GM12878 (cell line): ENCODE results near the gene PRKCD. TPM values are rescaled to one million over a fixed set of nuclear protein-coding genes. Genes with fewer than 3 reads are reported as not detected.

Source experiments
- ASH2L ChIP-seq: fragments of 300-600, 200-600 bp; sonication (generic); IDR thresholded peaks from 2 replicates; pipeline ENCODE4 v1.6.1; 2017; ENCODE audit warnings: low read depth, mild to moderate bottlenecking, borderline replicate concordance
- CEBPB ChIP-seq, 2 experiments: fragments of 150-350 bp in 1 of 2; IDR thresholded peaks; 2 replicates each; pipeline ENCODE4 v1.6.1; 2012 to 2014; ENCODE audit warnings: low read depth in 2 of 2, low read length in 2 of 2, borderline replicate concordance in 1 of 2, inconsistent platforms in 1 of 2
- CHD2 ChIP-seq: IDR thresholded peaks from 2 replicates; pipeline ENCODE4 v1.6.1; 2011; ENCODE audit warnings: low read depth, low read length, improper control_type of control experiment, borderline replicate concordance
- E2F8 ChIP-seq: fragments of 450-650 bp; IDR thresholded peaks from 2 replicates; pipeline ENCODE4 v1.6.1; 2018; ENCODE audit warnings: mild to moderate bottlenecking, low read depth, moderate library complexity; ENCODE audit not compliant: partially characterized antibody
- EGR1 ChIP-seq, 2 experiments: IDR thresholded peaks; 1 replicate in 1 of 2; 2 replicates in 1 of 2; pipeline ENCODE4 v1.6.1; 2011 to 2012; ENCODE audit warnings: low read depth in 2 of 2, low read length in 2 of 2, borderline replicate concordance in 1 of 2, mild to moderate bottlenecking in 1 of 2, moderate library complexity in 1 of 2
- GABPA ChIP-seq: IDR thresholded peaks from 2 replicates; pipeline ENCODE4 v1.6.1; 2014; ENCODE audit warnings: antibody characterized with exemption, low read depth, mild to moderate bottlenecking, inconsistent platforms
- HDGF ChIP-seq: fragments of 450-650 bp; IDR thresholded peaks from 2 replicates; pipeline ENCODE4 v1.6.1; 2016; ENCODE audit warnings: antibody characterized with exemption
- IKZF1 ChIP-seq: fragments of 450-650 bp; conservative IDR thresholded peaks from 2 replicates; pipeline ENCODE4 v1.6.1; 2017; ENCODE audit warnings: antibody characterized with exemption, mild to moderate bottlenecking
- IRF4 ChIP-seq: IDR thresholded peaks from 2 replicates; pipeline ENCODE4 v1.6.1; 2011; ENCODE audit warnings: low read depth, low read length
- KAT2A ChIP-seq: conservative IDR thresholded peaks from 2 replicates; pipeline ENCODE4 v1.6.1; 2011; ENCODE audit warnings: low read depth, low read length; ENCODE audit not compliant: control insufficient read depth
- MEF2A ChIP-seq: IDR thresholded peaks from 2 replicates; pipeline ENCODE4 v1.6.1; 2011; ENCODE audit warnings: low read depth, mild to moderate bottlenecking, low read length, moderate library complexity; ENCODE audit not compliant: insufficient read depth
- MXI1 ChIP-seq: fragments of 150-350 bp; IDR thresholded peaks from 2 replicates; pipeline ENCODE4 v1.6.1; 2011; ENCODE audit warnings: low read depth, mild to moderate bottlenecking, inconsistent platforms, low read length, improper control_type of control experiment
- NR2C2 ChIP-seq: IDR thresholded peaks from 2 replicates; pipeline ENCODE4 v1.6.1; 2011; ENCODE audit warnings: borderline replicate concordance, low read depth; ENCODE audit not compliant: control insufficient read depth, insufficient read length
- NRF1 ChIP-seq: conservative IDR thresholded peaks from 2 replicates; pipeline ENCODE4 v1.6.1; 2011; ENCODE audit warnings: mild to moderate bottlenecking, low read depth, low read length, improper control_type of control experiment
- POLR2AphosphoS2 ChIP-seq: IDR thresholded peaks from 2 replicates; pipeline ENCODE4 v1.6.1; 2011; ENCODE audit warnings: low read depth, mild to moderate bottlenecking, low read length, improper control_type of control experiment, moderate library complexity
- POLR2AphosphoS5 ChIP-seq: IDR thresholded peaks from 2 replicates; pipeline ENCODE4 v1.6.1; 2011; ENCODE audit warnings: mild to moderate bottlenecking, low read length, inconsistent platforms
- POU2F2 ChIP-seq: IDR thresholded peaks from 3 replicates; pipeline ENCODE4 v1.6.1; 2011; ENCODE audit warnings: low read depth, mild to moderate bottlenecking, low read length, borderline replicate concordance
- RUNX3 ChIP-seq: IDR thresholded peaks from 2 replicates; pipeline ENCODE4 v1.6.1; 2012; ENCODE audit warnings: low read length, inconsistent platforms
- SIX5 ChIP-seq: IDR thresholded peaks from 2 replicates; pipeline ENCODE4 v1.6.1; 2011; ENCODE audit warnings: mild to moderate bottlenecking, low read depth, low read length, moderate library complexity; ENCODE audit not compliant: severe bottlenecking
- SMARCA5 ChIP-seq: fragments of 450-650 bp; IDR thresholded peaks from 2 replicates; pipeline ENCODE4 v1.6.1; 2017; ENCODE audit warnings: mild to moderate bottlenecking
- ZNF24 ChIP-seq: fragments of 450-650 bp; IDR thresholded peaks from 2 replicates; pipeline ENCODE4 v1.6.1; 2017; ENCODE audit warnings: antibody characterized with exemption, mild to moderate bottlenecking
- polyA plus RNA-seq, 11 experiments: library from polyadenylated mRNA; depleted of rRNA in 4 of 11; unstranded in 6 of 11; stranded (reverse) in 5 of 11; fragments of >200 nt; fragmentation: Nextera tagmentation in 4 of 11; fragmentation: Illumina TruSeq in 1 of 11; extraction: Ambion mirVana in 4 of 11; extraction: Trizol in 1 of 11; gene quantifications; 1 replicate in 1 of 11; 2 replicates in 10 of 11; pipeline versions ENCODE4 v1.2.1 to v1.2.3, GENCODE V29; 2011 to 2016; ENCODE audit warnings: inconsistent platforms in 2 of 11, missing spikeins in 2 of 11, low read depth in 1 of 11
- total RNA-seq, 4 experiments: library from RNA; depleted of rRNA in 3 of 4; stranded (reverse); fragments of >200 nt in 3 of 4; fragmentation: Illumina TruSeq in 1 of 4; extraction: Trizol in 1 of 4; gene quantifications; 2 replicates each; pipeline versions ENCODE4 v1.2.1 to v1.2.3, GENCODE V29; 2013 to 2021
- TF ChIP-seq, protein P1 (sequence below): fragments of 450-650 bp; IDR thresholded peaks from 2 replicates; pipeline ENCODE4 v1.6.1; 2017; ENCODE audit warnings: mild to moderate bottlenecking
- TF ChIP-seq, protein P2 (sequence below): IDR thresholded peaks from 2 replicates; pipeline ENCODE4 v1.6.1; 2011; ENCODE audit warnings: low read depth, mild to moderate bottlenecking, low read length, moderate library complexity, borderline replicate concordance; ENCODE audit errors: extremely low read depth
- TF ChIP-seq, protein P3 (sequence below): IDR thresholded peaks from 2 replicates; pipeline ENCODE4 v1.6.1; 2011; ENCODE audit warnings: low read depth, low read length, improper control_type of control experiment, borderline replicate concordance

Gene PRKCD
- total and polyA plus RNA-seq, 10 of the 15 experiments (the other 5 are each of a cell fraction or from before 2014, with no cell fraction given) = 10.0 to 114 (median 42.4) TPM

- TF ChIP-seq CEBPB (IDR thresholded peaks at IDR 0.05; ENCODE audit: borderline replicate concordance in 1 of 2, low read depth in 2 of 2, low read length in 2 of 2) = no peak
- no peak for TF ChIP-seq KAT2A
- TF ChIP-seq, protein P1, sequence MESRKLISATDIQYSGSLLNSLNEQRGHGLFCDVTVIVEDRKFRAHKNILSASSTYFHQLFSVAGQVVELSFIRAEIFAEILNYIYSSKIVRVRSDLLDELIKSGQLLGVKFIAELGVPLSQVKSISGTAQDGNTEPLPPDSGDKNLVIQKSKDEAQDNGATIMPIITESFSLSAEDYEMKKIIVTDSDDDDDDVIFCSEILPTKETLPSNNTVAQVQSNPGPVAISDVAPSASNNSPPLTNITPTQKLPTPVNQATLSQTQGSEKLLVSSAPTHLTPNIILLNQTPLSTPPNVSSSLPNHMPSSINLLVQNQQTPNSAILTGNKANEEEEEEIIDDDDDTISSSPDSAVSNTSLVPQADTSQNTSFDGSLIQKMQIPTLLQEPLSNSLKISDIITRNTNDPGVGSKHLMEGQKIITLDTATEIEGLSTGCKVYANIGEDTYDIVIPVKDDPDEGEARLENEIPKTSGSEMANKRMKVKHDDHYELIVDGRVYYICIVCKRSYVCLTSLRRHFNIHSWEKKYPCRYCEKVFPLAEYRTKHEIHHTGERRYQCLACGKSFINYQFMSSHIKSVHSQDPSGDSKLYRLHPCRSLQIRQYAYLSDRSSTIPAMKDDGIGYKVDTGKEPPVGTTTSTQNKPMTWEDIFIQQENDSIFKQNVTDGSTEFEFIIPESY = no peak
- TF ChIP-seq EGR1 (IDR thresholded peaks at IDR 0.05; ENCODE audit: borderline replicate concordance in 1 of 2, low read depth in 2 of 2, low read length in 2 of 2) = no peak
- 0 out of 2 replicates have a peak, but pooled peaks have one; percentile 43 for TF ChIP-seq HDGF
- TF ChIP-seq, protein P2, sequence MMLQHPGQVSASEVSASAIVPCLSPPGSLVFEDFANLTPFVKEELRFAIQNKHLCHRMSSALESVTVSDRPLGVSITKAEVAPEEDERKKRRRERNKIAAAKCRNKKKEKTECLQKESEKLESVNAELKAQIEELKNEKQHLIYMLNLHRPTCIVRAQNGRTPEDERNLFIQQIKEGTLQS = no peak
- no peak for TF ChIP-seq POU2F2
- TF ChIP-seq MXI1 = no peak
- peak; percentile 36; the same call in 1 of the 2 replicates for TF ChIP-seq IKZF1
- no peak for TF ChIP-seq NR2C2
- no peak for TF ChIP-seq NRF1
- TF ChIP-seq GABPA = no peak
- TF ChIP-seq ASH2L = no peak
- no peak for TF ChIP-seq MEF2A
- TF ChIP-seq E2F8 = no peak
- no peak for TF ChIP-seq POLR2AphosphoS2
- peak; percentile 59 for TF ChIP-seq SMARCA5
- TF ChIP-seq ZNF24 = peak; percentile 11; the same call in 1 of the 2 replicates
- no peak for TF ChIP-seq CHD2
- TF ChIP-seq SIX5 = no peak
- no peak for TF ChIP-seq POLR2AphosphoS5
- no peak for TF ChIP-seq RUNX3
- 0 out of 2 replicates have a peak, but pooled peaks have one; percentile 21 for TF ChIP-seq IRF4
- TF ChIP-seq, protein P3, sequence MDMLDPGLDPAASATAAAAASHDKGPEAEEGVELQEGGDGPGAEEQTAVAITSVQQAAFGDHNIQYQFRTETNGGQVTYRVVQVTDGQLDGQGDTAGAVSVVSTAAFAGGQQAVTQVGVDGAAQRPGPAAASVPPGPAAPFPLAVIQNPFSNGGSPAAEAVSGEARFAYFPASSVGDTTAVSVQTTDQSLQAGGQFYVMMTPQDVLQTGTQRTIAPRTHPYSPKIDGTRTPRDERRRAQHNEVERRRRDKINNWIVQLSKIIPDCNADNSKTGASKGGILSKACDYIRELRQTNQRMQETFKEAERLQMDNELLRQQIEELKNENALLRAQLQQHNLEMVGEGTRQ = no peak
These were observed 26.3 kb upstream of the PRKCD start (continued) for GRCh38 chr3:53134631-53135232.
